GM21825 (cell line): ENCODE measurements around the gene OTUD3.

Experiments
- ATAC-seq: cut with Tn5 transposase; IDR thresholded peaks from one replicate; pipeline ENCODE4 v1.9.1; 2021; ENCODE audit warnings: mild to moderate bottlenecking, moderate library complexity; ENCODE audit not compliant: unreplicated experiment

Gene OTUD3

GRCh38 chr1:19945914-19946313, 63.7 kb downstream of the OTUD3 start:
- no peak for ATAC-seq

DNA sequence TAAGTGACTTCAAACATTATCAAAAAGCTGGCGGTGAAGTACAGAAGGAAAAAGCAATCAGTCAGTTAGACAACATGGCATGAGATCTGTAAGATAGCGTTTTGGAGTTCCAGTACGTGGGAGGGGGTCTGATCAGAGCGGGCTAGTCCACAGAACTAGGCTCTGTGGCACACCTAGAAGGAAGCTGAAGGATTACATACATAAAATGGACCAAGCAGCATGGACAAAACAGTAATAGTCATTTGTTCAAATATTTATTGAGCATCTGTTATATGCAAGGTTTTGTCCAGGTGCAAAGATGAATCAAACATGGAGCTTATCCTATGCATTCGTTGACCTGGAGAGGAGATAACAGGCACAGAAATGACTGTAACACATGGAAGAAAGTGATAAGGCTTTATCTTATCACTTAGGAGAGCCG, 64.1 kb downstream of the OTUD3 start:
- ATAC-seq: no peak

DNA sequence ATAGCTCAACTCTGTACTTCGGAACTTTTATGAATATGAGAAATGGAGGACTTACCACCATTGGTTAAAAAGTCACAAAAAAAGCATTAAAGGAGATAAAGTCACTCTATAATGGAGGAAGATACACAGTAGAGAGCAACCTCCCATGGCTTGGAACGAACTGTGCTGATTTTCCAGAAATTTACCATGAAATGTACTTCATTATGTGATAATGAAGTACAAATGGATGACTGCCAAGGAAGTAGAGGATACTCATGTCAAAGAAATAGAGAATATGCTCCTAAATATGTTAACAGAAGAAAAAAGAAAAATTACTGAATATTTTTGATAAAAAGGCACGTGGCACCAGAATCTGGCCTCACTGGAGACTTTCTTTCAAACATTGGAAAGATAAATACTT, 64.8 kb downstream of the OTUD3 start:
- no peak for ATAC-seq

DNA sequence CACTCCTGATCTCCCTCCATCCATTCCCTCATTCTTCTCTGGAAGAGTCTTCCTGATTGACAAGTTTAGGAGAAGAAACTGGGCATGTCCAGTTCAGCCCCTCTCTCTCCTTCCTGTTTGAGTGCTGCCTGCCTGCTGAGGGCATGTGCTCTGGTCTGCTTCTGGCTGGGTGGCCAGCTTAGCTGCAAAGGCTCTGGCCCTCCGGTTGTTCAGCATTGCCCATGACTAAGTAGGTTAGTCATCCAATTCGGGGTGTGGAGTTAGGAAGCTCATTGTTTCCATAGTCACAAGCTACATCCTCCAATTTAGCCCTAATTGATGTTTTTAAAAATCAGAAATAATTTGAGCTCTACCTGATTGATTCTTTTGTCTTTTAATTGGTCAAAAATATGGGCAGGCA, 66.8 kb downstream of the OTUD3 start:
- no peak for ATAC-seq

DNA sequence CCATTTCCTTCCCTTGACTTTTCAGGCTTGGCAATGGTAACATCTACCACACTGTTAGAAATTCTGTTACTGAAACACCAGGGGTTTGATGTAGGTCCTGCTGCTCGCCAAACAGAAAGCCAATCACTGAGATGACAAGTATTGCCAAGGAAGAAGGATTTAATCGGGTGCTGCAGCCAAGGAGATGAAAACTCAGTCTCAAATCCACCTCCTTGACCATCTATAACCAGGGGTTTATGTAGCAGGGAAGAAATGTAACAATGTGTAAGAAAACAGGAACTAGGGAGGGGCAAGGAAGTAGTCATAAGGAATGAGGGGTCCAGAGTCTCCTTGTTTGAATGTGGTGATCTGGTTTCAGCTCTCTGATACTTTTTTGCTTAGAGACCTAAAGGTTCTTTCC, 71.9 kb downstream of the OTUD3 start:
- no peak for ATAC-seq

GRCh38 chr1:19955534-19956170, 73.5 kb downstream of the OTUD3 start:
- no peak for ATAC-seq

- no peak for ATAC-seq
Measured at GRCh38 chr1:19957779-19958178, 75.6 kb downstream of the OTUD3 start.

- no peak for ATAC-seq
Measured at GRCh38 chr1:19960591-19960990, 78.4 kb downstream of the OTUD3 start.
